Measurements from ENCODE around the gene LY6G6F.

DNA sequence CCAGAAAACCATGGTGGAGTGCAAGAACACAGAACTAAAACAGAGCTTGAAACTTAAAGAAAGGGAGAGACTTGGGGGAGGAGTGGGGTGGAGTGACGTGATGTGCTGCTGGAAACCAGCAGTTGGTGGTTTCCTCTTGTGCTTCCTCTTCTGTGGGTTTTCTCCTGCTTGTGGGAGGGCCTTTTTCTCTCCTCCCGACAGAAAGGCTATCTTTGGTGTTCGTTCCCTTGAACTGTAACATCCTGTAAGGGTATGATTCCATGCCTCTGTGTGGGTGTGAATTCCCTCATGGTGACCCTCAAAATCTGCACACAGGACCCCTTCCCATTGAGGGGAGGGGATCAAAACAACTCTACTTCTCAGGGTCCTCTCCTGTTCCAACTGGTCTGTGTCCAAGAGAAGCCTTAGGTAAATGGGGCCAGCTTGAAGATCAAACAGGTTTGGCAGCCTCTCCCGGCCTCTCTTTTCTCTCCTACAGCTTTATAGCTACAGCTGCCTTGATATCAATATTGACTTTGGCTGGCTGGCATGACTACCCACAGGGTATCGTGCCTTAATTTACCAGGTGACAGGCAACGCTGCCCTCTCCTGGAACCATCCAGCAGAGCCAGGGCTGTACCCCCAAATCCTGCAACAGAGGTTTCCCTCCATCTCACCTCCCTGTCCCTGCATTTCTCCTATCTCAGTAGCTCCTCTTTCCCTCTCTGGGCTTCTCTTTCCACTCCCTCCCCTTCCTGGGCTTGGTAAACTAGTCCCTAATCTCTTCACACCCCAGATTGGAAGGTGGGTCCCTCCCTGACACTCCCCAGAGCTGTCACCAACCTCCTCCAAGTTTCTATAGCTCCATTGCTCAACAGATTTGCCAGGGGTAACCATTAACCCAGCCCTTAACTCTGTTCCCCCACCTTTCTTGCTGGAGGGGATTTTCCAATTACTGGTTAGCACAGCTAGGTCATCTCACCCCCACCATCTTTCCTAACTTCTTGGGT is 31.6 kb downstream of the LY6G6F start:
- TF ChIP-seq FOXM1 (IDR thresholded peaks at IDR 0.05; ENCODE audit: borderline replicate concordance): no peak
- no peak for TF ChIP-seq FOXA1 (IDR thresholded peaks at IDR 0.05)
- no peak for TF ChIP-seq SP1 (IDR thresholded peaks at IDR 0.05)
- TF ChIP-seq NFRKB (IDR thresholded peaks at IDR 0.05): no peak
- no peak for TF ChIP-seq SUZ12 (IDR thresholded peaks at IDR 0.05)
- TF ChIP-seq ELF4 (IDR thresholded peaks at IDR 0.05): no peak
- TF ChIP-seq TARDBP (IDR thresholded peaks at IDR 0.05): no peak
- TF ChIP-seq ARNT (IDR thresholded peaks at IDR 0.05): no peak

All from HEK293T (cell line).